ENCODE data around the gene STIL.

STIL gene

GRCh38 chr1:47232187-47232874 is 81.6 kb downstream of the STIL start, which contains the start of gene TAL1:
TAL1 (minus strand) TSS chr1:47232225; CDS start chr1:47225888, 6,337 bp downstream.
- DNase-seq = no peak

DNA sequence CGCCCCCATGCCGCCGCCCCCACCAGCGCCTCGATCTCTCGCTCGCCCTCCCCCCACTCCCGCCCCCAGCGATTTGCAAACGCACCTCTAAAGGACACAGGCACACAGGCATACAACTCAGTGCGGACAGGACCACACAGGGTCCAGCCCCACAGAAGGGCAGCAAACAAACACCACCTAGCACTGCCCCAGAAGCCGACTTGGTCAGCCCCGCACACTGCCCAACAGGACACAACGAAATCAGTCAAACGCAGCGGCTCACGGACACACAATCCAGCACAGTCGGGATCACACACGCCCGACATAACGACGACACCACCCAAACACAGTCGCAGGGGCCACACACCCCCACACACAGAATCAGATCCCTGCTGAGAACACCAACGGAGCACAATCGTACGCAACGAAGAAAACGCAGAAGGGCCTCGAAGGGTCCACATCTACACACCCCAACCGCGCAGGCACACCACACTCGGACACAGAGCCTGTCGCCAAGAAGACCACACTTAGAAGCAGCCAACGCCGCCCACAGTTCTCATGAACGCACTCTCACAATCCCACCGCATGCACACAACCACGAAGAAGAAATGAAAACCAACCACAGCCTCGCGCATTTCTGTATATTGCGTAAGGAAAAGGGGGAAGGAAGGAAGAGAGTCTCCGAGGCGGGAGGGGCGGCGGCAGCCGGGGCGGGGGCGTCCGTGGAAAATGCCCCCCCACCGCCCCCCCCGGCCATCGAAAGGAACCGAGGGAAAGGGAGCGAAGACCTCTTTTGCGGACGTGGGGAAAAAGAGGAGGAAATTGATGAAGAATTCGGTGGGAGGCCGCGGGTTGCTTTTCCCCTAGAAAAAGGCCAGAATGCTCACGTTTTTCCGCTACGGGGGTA is 82.4 kb downstream of the STIL start:
- no peak for DNase-seq

DNA sequence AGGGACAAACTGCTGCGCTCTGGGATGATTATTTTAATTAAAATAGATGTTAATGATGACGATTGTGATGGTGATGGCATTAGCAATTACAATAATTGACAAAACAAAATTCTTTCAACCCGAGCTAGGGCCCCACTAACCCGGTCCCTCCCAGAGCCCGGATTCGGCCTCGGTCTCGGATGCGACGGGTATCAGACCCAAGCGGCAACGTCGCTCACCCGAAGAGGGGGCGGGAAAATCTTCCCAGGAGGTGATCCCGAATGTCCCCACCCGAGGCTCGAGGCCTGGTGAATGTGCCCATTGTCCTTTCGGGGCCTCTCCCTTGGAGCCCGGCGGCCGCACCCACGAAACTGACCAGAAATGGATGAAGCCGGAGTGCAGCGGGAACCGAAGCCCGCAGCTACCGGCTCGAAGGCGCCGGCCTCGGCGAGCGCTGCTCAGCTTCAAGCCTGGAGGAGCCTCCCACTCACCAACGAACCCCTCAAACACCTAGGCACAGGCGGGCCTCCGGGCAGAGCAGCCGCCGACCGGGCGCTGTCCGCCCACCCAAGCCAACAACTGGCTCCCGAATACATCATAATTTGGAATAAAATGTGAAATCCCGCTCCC is 83.2 kb downstream of the STIL start:
- no peak for DNase-seq

GRCh38 chr1:47229886-47230691 is 83.9 kb downstream of the STIL start:
- no peak for DNase-seq

- DNase-seq = no peak
These were observed 84.7 kb downstream of the STIL start for GRCh38 chr1:47229031-47229885.

DNA sequence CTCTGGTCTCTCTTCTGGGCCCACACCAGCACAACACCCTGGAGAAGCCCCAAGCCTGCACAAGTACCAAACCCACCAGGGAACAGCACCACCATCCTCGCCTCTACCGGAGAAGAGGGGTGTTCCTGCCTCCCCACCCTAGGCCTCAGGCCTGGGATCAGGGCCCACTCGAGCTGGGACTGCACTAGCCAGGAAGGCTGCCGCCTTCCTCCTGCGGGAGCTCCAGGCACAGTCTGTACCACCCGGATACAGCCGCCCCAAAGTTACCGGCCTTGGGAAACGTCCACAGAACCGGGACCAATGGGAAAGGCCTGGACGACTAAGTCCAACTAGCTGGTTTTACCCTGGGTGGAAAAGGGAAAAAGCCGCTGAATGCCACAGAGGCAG is 85.3 kb downstream of the STIL start:
- no peak for DNase-seq

DNA sequence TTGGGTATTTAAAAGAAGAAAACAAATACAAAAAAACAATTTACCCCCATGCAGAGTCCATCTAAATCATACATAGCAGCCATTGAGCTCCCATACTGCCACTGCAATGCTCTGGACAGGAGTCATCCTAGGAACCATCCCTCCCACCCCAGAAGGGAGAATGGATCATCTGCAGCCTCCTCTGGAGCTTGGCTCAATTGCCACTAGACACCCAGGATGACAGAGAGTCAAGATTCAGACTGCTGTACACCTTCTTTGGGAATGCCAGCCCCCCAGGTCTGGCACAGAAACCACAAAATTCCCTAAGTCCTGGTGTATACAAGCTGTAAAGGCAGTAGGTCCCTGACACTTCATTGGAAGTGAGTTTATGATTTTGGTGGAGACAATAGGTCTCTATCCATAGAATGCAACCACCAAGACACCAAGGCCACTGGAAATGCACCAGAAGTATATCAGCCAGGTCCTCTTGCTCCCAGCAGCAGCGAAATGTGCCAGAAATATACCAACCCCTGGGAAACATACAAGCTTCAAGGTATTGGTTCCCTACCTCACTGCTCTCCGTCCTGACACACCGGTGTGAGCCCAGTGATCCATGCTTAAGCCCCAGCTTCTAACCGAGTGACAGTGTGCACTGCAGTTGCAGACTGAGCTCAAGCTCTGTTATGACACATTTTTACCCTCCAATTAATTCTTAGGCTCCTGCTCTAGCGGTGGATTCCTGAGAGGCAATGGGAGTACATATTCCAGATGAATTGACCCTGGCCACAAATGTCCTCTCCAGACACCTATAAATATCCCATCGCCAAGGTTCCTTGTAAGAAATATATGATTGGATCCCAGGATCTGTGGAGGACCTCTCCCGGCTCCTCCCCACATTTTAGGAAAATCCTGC is 86.4 kb downstream of the STIL start:
- DNase-seq = no peak

DNA sequence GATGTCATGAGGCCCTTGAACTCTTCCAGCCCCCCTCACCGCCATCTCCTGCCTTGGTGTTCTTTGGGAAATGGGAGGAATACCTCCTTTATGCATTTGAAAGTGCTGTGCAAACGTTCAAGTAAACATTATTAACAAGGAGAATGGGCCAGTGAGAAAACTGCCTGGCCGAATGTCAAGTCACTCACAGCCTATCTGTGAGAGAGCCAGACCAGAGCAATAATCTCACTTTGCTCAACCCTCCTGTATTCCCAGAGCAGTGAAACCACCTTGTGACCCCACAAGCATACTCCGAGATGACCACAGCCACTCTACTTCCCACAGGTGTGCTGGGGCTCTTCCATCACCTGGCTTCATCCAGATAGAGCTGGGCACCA is 87.1 kb downstream of the STIL start:
- no peak for DNase-seq

GRCh38 chr1:47226121-47226838 is 87.7 kb downstream of the STIL start:
- no peak for DNase-seq

- DNase-seq = no peak
These were observed 88.4 kb downstream of the STIL start for GRCh38 chr1:47225430-47226100.

GRCh38 chr1:47224676-47225399 is 89.1 kb downstream of the STIL start:
- DNase-seq = no peak

DNA sequence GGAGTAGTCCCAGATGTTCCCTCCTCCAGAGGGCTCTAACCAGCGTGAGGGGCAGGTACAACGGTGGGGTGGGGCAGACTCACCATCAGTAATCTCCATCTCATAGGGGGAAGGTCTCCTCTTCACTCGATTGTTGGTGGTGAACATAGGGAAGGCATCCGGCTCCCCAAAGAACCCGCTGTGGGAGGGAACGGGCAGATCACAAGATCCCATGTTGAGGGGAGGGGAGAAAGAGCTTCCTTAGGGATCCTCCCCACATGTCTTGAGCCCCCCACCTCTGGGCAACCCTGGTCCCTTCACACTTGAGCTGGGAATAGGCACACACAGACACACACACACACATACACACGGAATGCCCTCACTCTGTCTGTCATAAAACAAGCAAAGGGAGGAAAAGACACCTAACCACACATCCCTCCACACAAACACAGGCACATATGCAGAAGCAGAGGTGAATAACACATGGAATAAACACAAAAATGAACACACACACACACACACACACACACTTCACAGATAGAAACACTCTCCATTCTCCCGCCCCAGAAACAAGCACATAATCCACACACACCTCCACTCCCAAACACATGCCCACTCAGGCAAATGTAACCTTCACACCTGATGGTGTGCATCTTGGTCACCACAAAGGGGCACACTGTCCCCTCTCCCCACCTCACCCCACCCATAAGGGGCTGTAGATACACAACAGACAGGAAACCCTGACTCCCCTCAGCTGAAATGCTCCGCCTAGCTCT is 89.8 kb downstream of the STIL start:
- no peak for DNase-seq

DNA sequence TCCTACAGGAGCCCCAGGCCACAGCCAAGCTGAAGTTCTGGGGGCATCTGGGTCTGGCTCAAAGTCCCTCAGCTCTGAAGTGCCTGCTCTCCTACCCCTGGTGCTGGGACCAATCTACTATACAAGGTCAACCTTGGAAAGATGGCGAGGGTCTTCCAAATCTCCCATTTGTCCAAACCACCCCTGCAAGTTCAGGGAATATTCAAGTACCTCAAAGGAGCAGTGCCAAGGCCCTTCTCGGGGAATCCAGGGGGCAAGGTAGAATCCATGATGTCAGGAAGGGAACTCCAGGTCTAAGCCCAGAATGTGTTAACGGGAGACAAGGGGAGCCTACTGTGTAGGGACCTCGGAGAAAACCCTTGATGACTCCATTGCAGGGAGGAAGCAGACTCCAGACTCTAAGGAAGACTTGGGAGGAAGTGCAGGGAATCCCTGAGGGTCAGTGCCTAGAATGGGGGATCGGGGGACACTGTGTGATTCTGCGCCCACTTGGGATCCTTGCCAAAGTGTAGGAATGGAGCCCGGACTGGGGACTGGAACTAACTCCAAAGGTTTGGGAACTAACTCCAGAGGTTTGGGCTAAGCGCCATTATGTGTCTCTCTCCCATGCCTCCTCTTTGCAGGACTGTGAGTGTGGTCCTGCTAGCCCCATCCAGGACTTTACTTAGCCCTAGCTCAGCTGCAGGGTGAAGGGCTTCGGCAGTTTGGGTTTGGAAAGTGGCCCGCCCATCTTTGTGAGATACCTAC is 90.6 kb downstream of the STIL start:
- DNase-seq = no peak

DNA sequence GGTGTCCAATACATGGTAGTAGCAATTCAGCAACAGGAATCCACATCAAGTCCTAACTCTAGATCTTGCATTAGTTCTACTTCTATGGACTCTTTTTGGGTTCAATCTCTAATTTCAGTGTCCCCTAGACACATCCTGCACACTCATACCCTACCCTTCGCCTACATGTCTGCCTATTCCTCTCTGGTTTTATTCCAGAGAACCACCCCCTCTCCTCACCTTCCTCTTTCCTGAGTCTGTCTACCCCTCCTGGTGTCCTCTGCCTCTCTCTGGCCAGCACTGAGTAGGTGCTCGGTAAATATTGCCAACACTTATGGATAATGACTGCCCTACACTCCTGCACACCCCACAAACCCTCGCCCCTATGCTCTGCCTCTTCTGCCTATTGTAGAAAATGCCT is 91.5 kb downstream of the STIL start:
- no peak for DNase-seq

GRCh38 chr1:47219590-47220220 is 94.2 kb downstream of the STIL start:
- no peak for DNase-seq

DNA sequence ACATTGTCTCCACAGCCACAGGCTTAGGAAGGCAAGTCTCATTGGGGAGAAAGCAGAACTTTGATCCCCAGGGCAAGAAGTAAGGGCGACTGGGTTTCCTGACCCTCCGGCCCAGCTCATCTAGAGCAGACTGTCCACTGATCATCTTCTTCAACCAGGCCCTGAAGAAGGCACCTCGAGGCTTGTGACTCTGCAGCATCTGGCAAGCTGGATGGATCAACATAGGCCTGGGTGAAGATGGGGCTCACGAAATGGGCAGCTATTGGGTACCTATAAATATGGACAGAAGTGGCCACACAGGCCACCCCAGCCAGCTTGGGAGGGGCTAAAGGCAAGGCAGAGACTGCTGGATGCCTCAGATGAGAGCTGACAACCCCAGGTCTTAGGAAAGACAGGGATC is 94.9 kb downstream of the STIL start:
- DNase-seq = no peak

Measured in cortex of kidney (tissue), 1 donor.